Endothelial cell (in vitro differentiated cells): ENCODE data around the gene ARL14. TPM values are rescaled to one million over a fixed set of nuclear protein-coding genes. Genes with fewer than 3 reads are reported as not detected.

ENCODE experiments used
- DNase-seq: peaks from one replicate; pipeline ENCODE4 v3.0.0; 2021; ENCODE audit warnings: low spot score
- H3K27ac Mint-ChIP-seq: one replicate; pipeline ENCODE4 v1.8.0; 2021; ENCODE audit warnings: mixed read lengths, inconsistent platforms; ENCODE audit not compliant: unreplicated experiment
- H3K27me3 Mint-ChIP-seq: one replicate; pipeline ENCODE4 v1.8.0; 2021; ENCODE audit warnings: mild to moderate bottlenecking, moderate library complexity, mixed read lengths, inconsistent platforms; ENCODE audit not compliant: unreplicated experiment
- H3K36me3 Mint-ChIP-seq: one replicate; pipeline ENCODE4 v1.8.0; 2021; ENCODE audit warnings: mild to moderate bottlenecking, low read depth, mixed read lengths, inconsistent platforms; ENCODE audit not compliant: unreplicated experiment
- H3K4me1 Mint-ChIP-seq: one replicate; pipeline ENCODE4 v1.8.0; 2021; ENCODE audit warnings: mild to moderate bottlenecking, mixed read lengths, inconsistent platforms; ENCODE audit not compliant: unreplicated experiment
- H3K4me3 Mint-ChIP-seq: one replicate; pipeline ENCODE4 v1.8.0; 2021; ENCODE audit warnings: mild to moderate bottlenecking, mixed read lengths, inconsistent platforms; ENCODE audit not compliant: unreplicated experiment
- H3K9me3 Mint-ChIP-seq: one replicate; pipeline ENCODE4 v1.8.0; 2021; ENCODE audit warnings: mixed read lengths, inconsistent platforms; ENCODE audit not compliant: unreplicated experiment
- long read RNA-seq: library from polyadenylated mRNA; unstranded; transcript quantifications from one replicate; pipeline ENCODE4 v2.0.0, GENCODE V29; 2020; ENCODE audit not compliant: unreplicated experiment
- total RNA-seq: library from RNA; stranded (reverse); fragmentation: NEBNext Ultra II Directional; extraction: Animal tissue kit (Norgen Biotek cat#: 25700); gene quantifications from one replicate; pipeline ENCODE4 v1.2.1, GENCODE V29; 2021; ENCODE audit not compliant: unreplicated experiment
- TF ChIP-seq, protein P1 (sequence below): fragments of 200-600 bp; sonication (generic); IDR thresholded peaks from one replicate; pipeline ENCODE4 v1.5.0; 2021; ENCODE audit warnings: antibody characterized with exemption; ENCODE audit not compliant: unreplicated experiment

ARL14 gene
- total RNA-seq = not detected
- long read RNA-seq = 0 reads

DNA sequence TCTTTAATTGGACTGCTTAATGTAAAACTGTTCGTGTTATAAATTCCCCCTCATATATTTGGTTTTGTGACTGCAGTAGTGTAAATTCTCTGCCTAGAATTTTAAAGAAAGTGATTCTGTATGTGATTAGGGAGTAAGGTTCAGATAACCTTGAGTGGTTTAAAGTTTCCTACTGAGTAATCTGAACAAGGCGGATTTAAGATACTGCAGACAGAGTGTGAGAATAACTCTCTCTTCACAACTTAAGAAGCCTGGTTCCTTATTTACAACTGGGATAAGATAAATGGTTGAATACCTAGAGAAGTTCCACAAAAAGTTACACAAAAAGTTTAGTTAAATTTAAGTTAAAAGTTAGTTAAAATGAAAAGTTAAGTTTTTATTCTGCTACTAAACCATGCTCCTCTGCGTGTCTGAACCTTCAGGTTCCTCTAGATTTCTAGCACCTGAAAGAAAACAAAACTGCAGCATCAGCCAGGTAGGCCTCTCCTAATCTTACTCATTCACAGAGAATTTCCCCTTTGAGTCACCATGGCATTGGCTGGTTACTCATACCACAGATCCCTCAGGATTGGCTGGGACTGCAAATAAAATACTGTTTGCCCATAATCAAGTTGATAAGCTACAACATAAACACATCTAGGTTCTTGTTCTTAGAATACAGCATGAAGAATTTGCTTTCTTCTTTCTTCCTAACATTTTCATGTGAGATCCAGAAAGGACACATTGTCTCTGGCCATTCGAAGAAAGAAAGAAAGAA is at the start of gene ARL14:
ARL14 (plus strand) TSS at position 614 of the 757 bp plus-strand sequence. CDS start 187 bp downstream, outside the sequence.
- H3K4me1 Mint-ChIP-seq = peaks cover 8% of the 10 kb centered on the region
- TF ChIP-seq, protein P1, sequence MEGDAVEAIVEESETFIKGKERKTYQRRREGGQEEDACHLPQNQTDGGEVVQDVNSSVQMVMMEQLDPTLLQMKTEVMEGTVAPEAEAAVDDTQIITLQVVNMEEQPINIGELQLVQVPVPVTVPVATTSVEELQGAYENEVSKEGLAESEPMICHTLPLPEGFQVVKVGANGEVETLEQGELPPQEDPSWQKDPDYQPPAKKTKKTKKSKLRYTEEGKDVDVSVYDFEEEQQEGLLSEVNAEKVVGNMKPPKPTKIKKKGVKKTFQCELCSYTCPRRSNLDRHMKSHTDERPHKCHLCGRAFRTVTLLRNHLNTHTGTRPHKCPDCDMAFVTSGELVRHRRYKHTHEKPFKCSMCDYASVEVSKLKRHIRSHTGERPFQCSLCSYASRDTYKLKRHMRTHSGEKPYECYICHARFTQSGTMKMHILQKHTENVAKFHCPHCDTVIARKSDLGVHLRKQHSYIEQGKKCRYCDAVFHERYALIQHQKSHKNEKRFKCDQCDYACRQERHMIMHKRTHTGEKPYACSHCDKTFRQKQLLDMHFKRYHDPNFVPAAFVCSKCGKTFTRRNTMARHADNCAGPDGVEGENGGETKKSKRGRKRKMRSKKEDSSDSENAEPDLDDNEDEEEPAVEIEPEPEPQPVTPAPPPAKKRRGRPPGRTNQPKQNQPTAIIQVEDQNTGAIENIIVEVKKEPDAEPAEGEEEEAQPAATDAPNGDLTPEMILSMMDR = no peak
- DNase-seq = no peak
- no peaks in the 10 kb centered on the region for H3K36me3 Mint-ChIP-seq
- H3K4me3 Mint-ChIP-seq = no peak within 1 kb of the TSS
- H3K27me3 Mint-ChIP-seq = no peaks in the 10 kb centered on the region
- no peaks in the 10 kb centered on the region for H3K9me3 Mint-ChIP-seq
- no peak within 1 kb of the TSS for H3K27ac Mint-ChIP-seq

DNA sequence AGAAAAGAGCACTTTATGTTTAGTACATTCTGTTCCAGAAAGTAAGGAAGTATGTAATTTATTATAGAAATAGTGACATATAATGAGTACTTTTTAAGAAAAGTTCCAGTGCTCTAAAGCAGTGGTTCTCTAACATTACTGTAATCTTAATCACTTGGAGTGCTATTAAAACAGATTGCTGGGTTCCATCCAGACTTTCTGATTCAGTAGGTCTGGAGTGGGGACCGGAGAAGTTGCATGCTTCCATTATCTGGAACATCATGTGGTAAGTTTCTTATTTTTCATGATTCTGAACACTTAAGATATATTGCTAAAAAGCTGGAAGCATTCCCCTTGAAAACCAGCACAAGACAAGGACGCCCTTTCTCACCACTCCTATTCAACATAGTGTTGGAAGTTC is 47.5 kb upstream of the ARL14 start:
- Mint-ChIP-seq H3K4me3 (no peak overlapping the region), H3K36me3 (no peaks in the 10 kb centered on the region), H3K27ac (no peak overlapping the region), H3K4me1 (no peaks in the 10 kb centered on the region), H3K9me3 (no peaks in the 10 kb centered on the region), H3K27me3 (peaks cover 2% of the 10 kb centered on the region)
- TF ChIP-seq, protein P1 = no peak
- DNase-seq = no peak

DNA sequence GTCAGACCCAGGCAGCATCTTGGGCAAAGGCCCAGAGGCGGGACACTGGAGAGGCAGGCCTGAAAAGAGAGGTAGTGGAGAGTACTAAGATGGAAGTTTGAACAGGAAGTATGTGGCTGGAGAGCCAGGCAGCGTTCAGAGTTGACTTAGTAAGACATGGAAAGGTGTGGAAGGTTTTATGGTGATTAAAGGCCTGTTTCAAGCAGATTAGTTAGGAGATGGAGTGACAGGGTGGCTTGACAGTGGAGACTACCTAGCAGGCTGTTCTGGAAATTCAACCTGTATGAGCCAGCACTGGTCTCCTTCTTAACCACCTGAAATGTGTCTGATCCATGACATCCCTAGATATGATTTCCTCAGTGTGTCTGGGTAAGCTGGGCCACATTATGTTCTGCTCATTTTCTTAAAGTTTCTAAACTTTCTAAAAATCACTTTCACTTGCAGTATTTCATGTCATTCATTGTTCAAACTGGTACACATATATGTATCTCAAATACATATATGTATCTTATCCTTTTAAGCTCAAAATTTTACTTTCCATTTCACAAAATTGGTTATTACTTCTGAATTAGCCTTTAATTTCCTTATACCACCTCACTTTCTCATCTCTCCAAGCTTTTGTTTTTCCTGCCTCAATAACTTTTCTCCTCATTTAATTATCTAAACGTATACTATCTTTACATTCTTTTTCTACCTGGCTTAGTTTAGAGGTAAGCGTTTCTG is 43.4 kb upstream of the ARL14 start:
- no peak overlapping the region for H3K4me3 Mint-ChIP-seq
- no peaks in the 10 kb centered on the region for H3K36me3 Mint-ChIP-seq
- no peaks in the 10 kb centered on the region for H3K9me3 Mint-ChIP-seq
- DNase-seq = no peak
- TF ChIP-seq, protein P1 = no peak
- peaks cover 2% of the 10 kb centered on the region for H3K27me3 Mint-ChIP-seq
- H3K4me1 Mint-ChIP-seq = no peaks in the 10 kb centered on the region
- H3K27ac Mint-ChIP-seq = no peak overlapping the region

DNA sequence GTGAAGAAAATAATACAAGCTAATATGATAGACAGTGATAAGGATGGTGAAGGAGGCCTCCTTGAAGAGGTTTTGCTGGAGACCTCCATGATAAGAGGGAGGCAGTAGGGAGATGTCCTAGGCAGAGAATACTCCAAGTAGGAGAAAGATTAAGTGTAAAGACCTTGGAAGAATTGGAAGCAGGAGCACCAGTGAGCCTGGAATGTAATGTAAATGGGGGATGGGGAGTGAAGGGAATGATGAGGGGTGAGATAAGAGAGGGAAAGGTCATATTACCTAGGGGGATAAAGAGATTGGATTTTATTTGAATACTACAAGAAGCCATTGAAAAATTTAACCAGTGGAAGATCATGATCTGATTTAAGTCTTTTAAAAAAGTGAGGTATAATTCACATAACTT is 41.7 kb upstream of the ARL14 start:
- DNase-seq = no peak
- Mint-ChIP-seq H3K27ac (no peak overlapping the region), H3K9me3 (no peaks in the 10 kb centered on the region), H3K4me3 (no peak overlapping the region), H3K27me3 (no peaks in the 10 kb centered on the region), H3K36me3 (no peaks in the 10 kb centered on the region), H3K4me1 (no peaks in the 10 kb centered on the region)
- TF ChIP-seq, protein P1 = no peak

DNA sequence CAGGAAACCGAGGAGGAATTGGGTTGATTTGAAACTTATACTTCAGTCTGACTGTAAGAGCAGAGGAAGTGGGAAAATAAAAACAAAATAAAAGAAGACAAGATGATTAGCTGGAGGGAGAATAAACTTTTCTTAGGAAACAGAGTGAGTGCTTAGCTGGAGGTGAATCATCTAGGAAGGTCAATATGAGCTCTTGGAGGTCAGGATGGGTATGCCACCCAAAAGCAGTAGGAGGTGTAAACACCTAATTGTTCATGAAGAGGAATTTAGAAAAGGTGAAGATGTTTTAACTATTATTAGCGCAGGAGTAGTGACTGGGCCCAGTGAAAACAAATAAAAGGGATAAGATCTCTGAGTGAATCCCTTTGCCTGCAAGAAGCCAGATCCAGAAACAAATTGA is 39.9 kb upstream of the ARL14 start:
- Mint-ChIP-seq H3K36me3 (no peaks in the 10 kb centered on the region), H3K4me1 (peaks cover 12% of the 10 kb centered on the region), H3K27ac (no peak overlapping the region), H3K4me3 (no peak overlapping the region), H3K27me3 (peaks cover 1% of the 10 kb centered on the region), H3K9me3 (no peaks in the 10 kb centered on the region)
- no peak for DNase-seq
- TF ChIP-seq, protein P1 = no peak
